CD14-positive monocyte (primary cell): Measurements from ENCODE around the gene TNFRSF18. TPM values are rescaled to one million over a fixed set of nuclear protein-coding genes. Genes with fewer than 3 reads are reported as not detected.
A peak's percentile ranks its signal among the peaks of the same experiment; 100 is the strongest.

Experiments used
- DNase-seq, 3 donors: peaks; one replicate each; pipeline ENCODE4 v3.0.0-alpha.2; 2011 to 2022
- H2AFZ ChIP-seq: 2 replicates; pipeline ENCODE4 v1.6.0; 2012; ENCODE audit warnings: mild to moderate bottlenecking, low read depth, low read length, inconsistent platforms; ENCODE audit not compliant: insufficient read depth, poor library complexity, severe bottlenecking
- H3K27ac ChIP-seq, 2 donors: 1 replicate in 1 of 2; 2 replicates in 1 of 2; pipeline ENCODE4 v1.5.1; 2012 to 2013; ENCODE audit warnings: low read length in 2 of 2, control low read depth in 1 of 2, inconsistent platforms in 1 of 2, low read depth in 1 of 2, mild to moderate bottlenecking in 1 of 2
- H3K27me3 ChIP-seq, 2 donors: one replicate each; pipeline versions ENCODE4 v1.6.0 to v1.6.1; 2011 to 2013; ENCODE audit warnings: low read length in 2 of 2; ENCODE audit not compliant: control insufficient read depth in 2 of 2, insufficient read depth in 2 of 2
- H3K36me3 ChIP-seq, 2 donors: replicated peaks in 1 of 2; 1 replicate in 1 of 2; 2 replicates in 1 of 2; pipeline versions ENCODE4 v1.5.1 to v1.6.1; 2012 to 2013; ENCODE audit warnings: low read length in 2 of 2, control low read depth in 1 of 2, inconsistent platforms in 1 of 2, mild to moderate bottlenecking in 1 of 2; ENCODE audit not compliant: insufficient read depth in 2 of 2, control insufficient read depth in 1 of 2
- H3K4me1 ChIP-seq, 2 donors: 1 replicate in 1 of 2; 2 replicates in 1 of 2; pipeline versions ENCODE4 v1.5.1 to v1.6.1; 2012 to 2013; ENCODE audit warnings: low read length in 2 of 2, control low read depth in 1 of 2, inconsistent platforms in 1 of 2, mild to moderate bottlenecking in 1 of 2, moderate library complexity in 1 of 2; ENCODE audit not compliant: insufficient read depth in 2 of 2, control insufficient read depth in 1 of 2
- H3K4me2 ChIP-seq: replicated peaks from 2 replicates; pipeline ENCODE3; 2012; ENCODE audit warnings: low read length, moderate library complexity, mild to moderate bottlenecking; ENCODE audit not compliant: poor library complexity, severe bottlenecking; ENCODE audit errors: extremely low read depth
- H3K4me3 ChIP-seq, 3 experiments: fragments of 200-600 bp in 1 of 3; sonication (generic) in 1 of 3; replicated peaks in 1 of 3; 1 replicate in 2 of 3; 2 replicates in 1 of 3; pipeline ENCODE4 v1.5.1; 2011 to 2013; ENCODE audit warnings: low read length in 3 of 3, mild to moderate bottlenecking in 3 of 3, control low read depth in 2 of 3, low read depth in 2 of 3, inconsistent platforms in 1 of 3, moderate library complexity in 1 of 3
- H3K79me2 ChIP-seq: 2 replicates; pipeline ENCODE4 v1.6.0; 2012; ENCODE audit warnings: mild to moderate bottlenecking, control low read depth, inconsistent platforms, low read length, moderate library complexity; ENCODE audit not compliant: insufficient read depth
- H3K9ac ChIP-seq: 2 replicates; pipeline ENCODE4 v1.6.0; 2017; ENCODE audit warnings: low read length, mild to moderate bottlenecking; ENCODE audit not compliant: insufficient read depth, poor library complexity, severe bottlenecking
- H3K9me3 ChIP-seq, 2 donors: replicated peaks in 1 of 2; 1 replicate in 1 of 2; 2 replicates in 1 of 2; pipeline versions ENCODE4 v1.5.1 to v1.6.1; 2012 to 2013; ENCODE audit warnings: low read length in 2 of 2, control low read depth in 1 of 2; ENCODE audit not compliant: control insufficient read depth in 1 of 2, insufficient read depth in 1 of 2
- H4K20me1 ChIP-seq: 2 replicates; pipeline ENCODE4 v1.6.0; 2012; ENCODE audit warnings: mild to moderate bottlenecking, low read length, control low read depth, moderate library complexity; ENCODE audit not compliant: insufficient read depth
- H3K27ac Mint-ChIP-seq, 7 donors: one replicate each; pipeline ENCODE4 v1.8.0; 2020; ENCODE audit warnings: mild to moderate bottlenecking in 7 of 7, mixed read lengths in 7 of 7, moderate library complexity in 6 of 7, inconsistent platforms in 2 of 7
- H3K27me3 Mint-ChIP-seq, 3 donors: one replicate each; pipeline ENCODE4 v1.8.0; 2021 to 2022; ENCODE audit warnings: low read depth in 3 of 3, mild to moderate bottlenecking in 3 of 3, mixed read lengths in 3 of 3, moderate library complexity in 3 of 3, inconsistent platforms in 1 of 3
- H3K36me3 Mint-ChIP-seq, 2 donors: one replicate each; pipeline ENCODE4 v1.8.0; 2020; ENCODE audit warnings: mixed read lengths in 2 of 2, inconsistent platforms in 1 of 2, mild to moderate bottlenecking in 1 of 2
- H3K4me1 Mint-ChIP-seq: one replicate; pipeline ENCODE4 v1.8.0; 2020; ENCODE audit warnings: mild to moderate bottlenecking, mixed read lengths
- H3K4me3 Mint-ChIP-seq, 2 donors: one replicate each; pipeline ENCODE4 v1.8.0; 2020; ENCODE audit warnings: mild to moderate bottlenecking in 2 of 2, mixed read lengths in 2 of 2, moderate library complexity in 1 of 2
- H3K9me3 Mint-ChIP-seq, 7 donors: one replicate each; pipeline ENCODE4 v1.8.0; 2020 to 2022; ENCODE audit warnings: mixed read lengths in 7 of 7, mild to moderate bottlenecking in 6 of 7, moderate library complexity in 6 of 7, inconsistent platforms in 2 of 7
- WGBS: methylation state at CpG from one replicate; pipeline ENCODE4 v1.1.5; 2013; ENCODE audit warnings: missing lambda C conversion rate; ENCODE audit not compliant: insufficient coverage; 5-methylcytosine and 5-hydroxymethylcytosine counted together
- intact Hi-C, 2 donors: fragments of 100-400 bp; cut with micrococcal nuclease; formaldehyde crosslinking; loops; one replicate each; pipeline versions ENCODE4 v1.15.0 to v1.15.1; 2023
- polyA plus RNA-seq, 3 donors: library from polyadenylated mRNA; depleted of rRNA in 1 of 3; unstranded in 2 of 3; stranded (reverse) in 1 of 3; fragments of 300-500 nt in 2 of 3; fragments of >200 nt in 1 of 3; fragmentation: Illumina TruSeq in 2 of 3; gene quantifications; 1 replicate in 2 of 3; 2 replicates in 1 of 3; pipeline ENCODE4 v1.2.3, GENCODE V29; 2012 to 2021
- TF ChIP-seq, protein P1 (sequence below): fragments of 200-600 bp; IDR thresholded peaks from one replicate; pipeline ENCODE4 v1.8.0; 2022; ENCODE audit warnings: antibody characterized with exemption, mild to moderate bottlenecking

TNFRSF18 gene
- polyA plus RNA-seq, 3 donors = not detected

DNA sequence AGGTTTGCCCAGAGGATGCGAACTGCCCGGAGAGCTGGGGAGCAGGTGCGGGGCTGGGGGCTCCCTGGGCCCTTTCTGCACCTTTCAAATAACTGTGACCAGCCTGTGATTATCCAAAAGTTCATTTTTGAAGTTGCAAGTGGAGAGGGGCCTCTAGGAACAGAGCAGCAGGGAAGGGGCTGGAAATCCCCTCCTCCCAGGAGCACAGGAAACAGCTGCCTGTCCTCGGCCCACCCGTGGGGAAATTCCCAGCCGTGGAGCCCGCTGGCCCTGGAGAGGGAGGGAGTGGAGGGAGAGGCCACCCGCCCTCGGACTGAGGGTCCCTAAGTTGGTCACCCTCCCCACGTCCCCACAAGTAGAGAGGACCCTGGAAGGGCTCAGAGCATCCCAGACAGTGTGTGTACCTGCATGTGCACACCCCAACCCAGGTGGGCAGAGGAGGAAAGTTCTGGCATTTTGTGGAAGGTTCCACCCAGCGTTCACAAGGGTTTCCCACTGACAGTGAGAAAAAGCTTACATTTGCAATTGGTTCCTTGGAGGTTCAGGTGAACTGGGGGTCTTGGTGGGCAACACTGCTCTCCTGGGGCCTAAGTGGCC lies 8.8 kb upstream of the TNFRSF18 start:
- TF ChIP-seq, protein P1, sequence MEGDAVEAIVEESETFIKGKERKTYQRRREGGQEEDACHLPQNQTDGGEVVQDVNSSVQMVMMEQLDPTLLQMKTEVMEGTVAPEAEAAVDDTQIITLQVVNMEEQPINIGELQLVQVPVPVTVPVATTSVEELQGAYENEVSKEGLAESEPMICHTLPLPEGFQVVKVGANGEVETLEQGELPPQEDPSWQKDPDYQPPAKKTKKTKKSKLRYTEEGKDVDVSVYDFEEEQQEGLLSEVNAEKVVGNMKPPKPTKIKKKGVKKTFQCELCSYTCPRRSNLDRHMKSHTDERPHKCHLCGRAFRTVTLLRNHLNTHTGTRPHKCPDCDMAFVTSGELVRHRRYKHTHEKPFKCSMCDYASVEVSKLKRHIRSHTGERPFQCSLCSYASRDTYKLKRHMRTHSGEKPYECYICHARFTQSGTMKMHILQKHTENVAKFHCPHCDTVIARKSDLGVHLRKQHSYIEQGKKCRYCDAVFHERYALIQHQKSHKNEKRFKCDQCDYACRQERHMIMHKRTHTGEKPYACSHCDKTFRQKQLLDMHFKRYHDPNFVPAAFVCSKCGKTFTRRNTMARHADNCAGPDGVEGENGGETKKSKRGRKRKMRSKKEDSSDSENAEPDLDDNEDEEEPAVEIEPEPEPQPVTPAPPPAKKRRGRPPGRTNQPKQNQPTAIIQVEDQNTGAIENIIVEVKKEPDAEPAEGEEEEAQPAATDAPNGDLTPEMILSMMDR = no peak
- peaks cover 15 to 36% (median 29%) of the 10 kb centered on the region in 3 donors for H3K27me3 Mint-ChIP-seq
- Histone ChIP-seq H3K27me3 (peaks cover 0 to 22% of the 10 kb centered on the region in 2 donors), H3K36me3 (peaks cover 38 to 40% of the 10 kb centered on the region in 2 donors), H3K4me3 (no peak overlapping the region), H3K9me3 (no peaks in the 10 kb centered on the region), H3K4me1 (peaks cover 6 to 8% of the 10 kb centered on the region in 2 donors), H3K9ac (no peak overlapping the region), H2AFZ (no peak overlapping the region), H4K20me1 (peaks cover 31% of the 10 kb centered on the region), H3K27ac (no peak overlapping the region), H3K79me2 (no peaks in the 10 kb centered on the region), H3K4me2 (no peak overlapping the region)
- H3K27ac Mint-ChIP-seq = peak overlapping the region in 1 of 7 donors; percentile 75
- no peaks in the 10 kb centered on the region for H3K9me3 Mint-ChIP-seq
- peaks cover 28 to 36% of the 10 kb centered on the region in 2 donors for H3K36me3 Mint-ChIP-seq
- intact Hi-C loops = no loop called here
- WGBS = 88% methylated on average over 4 of the region's 11 CpGs
- DNase-seq = peak in 1 of 3 donors; percentile 37
- peaks cover 2% of the 10 kb centered on the region for H3K4me1 Mint-ChIP-seq
- no peak overlapping the region for H3K4me3 Mint-ChIP-seq

DNA sequence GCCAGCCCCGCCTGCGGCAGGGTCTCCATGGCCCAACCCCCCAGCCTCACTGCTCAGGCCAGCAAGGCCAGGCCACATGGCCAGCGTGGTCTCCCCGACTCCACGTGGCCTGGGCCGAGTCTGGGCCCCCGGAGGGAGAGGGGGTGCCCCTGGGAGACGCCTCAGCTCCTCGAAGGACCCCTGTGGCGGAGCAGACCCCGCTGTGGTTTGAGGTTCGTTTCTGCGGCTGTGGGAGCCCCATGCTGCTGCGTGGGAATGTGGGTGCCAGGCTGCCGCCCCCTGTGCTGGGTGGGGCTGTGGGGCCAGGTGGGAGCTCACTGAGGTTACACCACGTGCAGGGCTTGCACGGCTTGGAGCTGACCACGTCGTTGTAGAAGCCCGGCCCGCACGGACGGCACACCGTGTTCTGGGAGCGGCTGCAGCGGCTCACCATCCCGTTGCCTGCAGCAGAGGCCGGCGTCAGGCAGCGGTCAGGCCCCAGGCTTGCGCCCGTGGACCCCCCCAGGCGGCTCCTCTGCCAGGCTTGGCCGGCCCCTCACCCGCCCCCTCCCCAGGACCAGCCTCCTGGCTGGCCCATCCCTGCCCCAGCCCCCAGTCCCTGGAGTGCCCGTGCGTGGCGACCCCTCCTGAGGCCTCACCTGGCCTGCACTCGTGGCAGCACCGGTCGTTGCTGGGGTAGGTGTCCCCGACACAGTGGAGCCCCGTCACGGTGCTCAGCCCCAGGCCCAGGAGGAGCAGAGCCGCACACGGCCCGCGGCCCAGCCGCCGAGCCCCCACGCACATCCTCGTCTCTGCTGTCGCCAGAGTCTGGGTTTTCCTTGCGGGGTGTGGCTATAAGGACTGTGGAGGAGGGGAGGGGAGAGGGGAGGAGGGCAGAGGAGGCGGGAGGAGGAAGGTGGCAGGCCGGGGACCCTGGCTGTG lies 7.2 kb upstream of the TNFRSF18 start, which contains the start of gene TNFRSF4:
TNFRSF4 (minus strand) TSS at position 809 of the 921 bp plus-strand sequence; CDS start at position 783, 26 bp downstream.
- Histone ChIP-seq H3K27ac (no peak within 1 kb of the TSS), H3K4me2 (no peak within 1 kb of the TSS)

More for the DNA sequence above, 7.2 kb upstream of the TNFRSF18 start, which contains the start of gene TNFRSF4:
- H3K27ac Mint-ChIP-seq = peak within 1 kb of the TSS in 2 of 7 donors; percentile 50 to 75
- no peak within 1 kb of the TSS for H2AFZ ChIP-seq
- peak within 1 kb of the TSS in 1 of 2 donors; percentile 21 for H3K4me3 Mint-ChIP-seq
- intact Hi-C loops = no loop called here
- WGBS = 15% methylated on average over 48 of the region's 56 CpGs
- TF ChIP-seq, protein P1 = no peak
- peaks cover 6 to 8% of the 10 kb centered on the region in 2 donors for H3K4me1 ChIP-seq
- peaks cover 0 to 2% (median 0%) of the 10 kb centered on the region in 7 donors for H3K9me3 Mint-ChIP-seq
- H3K36me3 Mint-ChIP-seq = peaks cover 18 to 22% of the 10 kb centered on the region in 2 donors
- no peaks in the 10 kb centered on the region for H3K9me3 ChIP-seq
- peaks cover 21% of the 10 kb centered on the region for H4K20me1 ChIP-seq
- no peaks in the 10 kb centered on the region for H3K79me2 ChIP-seq
- H3K27me3 Mint-ChIP-seq = peaks cover 28 to 51% (median 39%) of the 10 kb centered on the region in 3 donors
- no peak for DNase-seq
- peaks cover 24% of the 10 kb centered on the region in 2 donors for H3K36me3 ChIP-seq
- H3K4me3 ChIP-seq = no peak within 1 kb of the TSS
- peaks cover 0 to 32% of the 10 kb centered on the region in 2 donors for H3K27me3 ChIP-seq
- H3K4me1 Mint-ChIP-seq = peaks cover 3% of the 10 kb centered on the region
- no peak within 1 kb of the TSS for H3K9ac ChIP-seq
